Measurements from ENCODE around the gene DGKB. TPM values are rescaled to one million over a fixed set of nuclear protein-coding genes. Genes with fewer than 3 reads are reported as not detected.

Gene DGKB
- total and polyA plus RNA-seq, 2 of the 8 experiments (the other 6 are each of a cell fraction or from before 2014, with no cell fraction given) = 1.9 to 2.6 TPM

DNA sequence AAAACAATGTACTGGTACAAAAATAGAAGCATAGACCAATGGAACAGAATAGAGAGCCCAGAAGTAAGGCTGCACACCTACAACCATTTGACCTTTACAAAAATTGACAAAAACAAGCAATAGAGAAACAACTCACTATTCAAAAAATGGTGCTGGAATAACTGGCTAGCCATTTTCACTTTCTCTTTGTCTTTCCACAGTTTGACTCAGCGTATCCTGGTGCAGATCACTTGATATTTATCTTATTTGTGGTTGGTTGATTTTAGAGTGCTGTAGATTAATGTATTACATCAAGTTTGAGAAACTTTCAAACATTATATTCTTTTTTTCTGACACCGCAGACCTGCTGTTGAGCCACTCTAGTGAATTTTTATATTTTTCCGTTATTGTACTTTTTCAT is 381.4 kb downstream of the DGKB start (continued):
- TF ChIP-seq, protein P1, sequence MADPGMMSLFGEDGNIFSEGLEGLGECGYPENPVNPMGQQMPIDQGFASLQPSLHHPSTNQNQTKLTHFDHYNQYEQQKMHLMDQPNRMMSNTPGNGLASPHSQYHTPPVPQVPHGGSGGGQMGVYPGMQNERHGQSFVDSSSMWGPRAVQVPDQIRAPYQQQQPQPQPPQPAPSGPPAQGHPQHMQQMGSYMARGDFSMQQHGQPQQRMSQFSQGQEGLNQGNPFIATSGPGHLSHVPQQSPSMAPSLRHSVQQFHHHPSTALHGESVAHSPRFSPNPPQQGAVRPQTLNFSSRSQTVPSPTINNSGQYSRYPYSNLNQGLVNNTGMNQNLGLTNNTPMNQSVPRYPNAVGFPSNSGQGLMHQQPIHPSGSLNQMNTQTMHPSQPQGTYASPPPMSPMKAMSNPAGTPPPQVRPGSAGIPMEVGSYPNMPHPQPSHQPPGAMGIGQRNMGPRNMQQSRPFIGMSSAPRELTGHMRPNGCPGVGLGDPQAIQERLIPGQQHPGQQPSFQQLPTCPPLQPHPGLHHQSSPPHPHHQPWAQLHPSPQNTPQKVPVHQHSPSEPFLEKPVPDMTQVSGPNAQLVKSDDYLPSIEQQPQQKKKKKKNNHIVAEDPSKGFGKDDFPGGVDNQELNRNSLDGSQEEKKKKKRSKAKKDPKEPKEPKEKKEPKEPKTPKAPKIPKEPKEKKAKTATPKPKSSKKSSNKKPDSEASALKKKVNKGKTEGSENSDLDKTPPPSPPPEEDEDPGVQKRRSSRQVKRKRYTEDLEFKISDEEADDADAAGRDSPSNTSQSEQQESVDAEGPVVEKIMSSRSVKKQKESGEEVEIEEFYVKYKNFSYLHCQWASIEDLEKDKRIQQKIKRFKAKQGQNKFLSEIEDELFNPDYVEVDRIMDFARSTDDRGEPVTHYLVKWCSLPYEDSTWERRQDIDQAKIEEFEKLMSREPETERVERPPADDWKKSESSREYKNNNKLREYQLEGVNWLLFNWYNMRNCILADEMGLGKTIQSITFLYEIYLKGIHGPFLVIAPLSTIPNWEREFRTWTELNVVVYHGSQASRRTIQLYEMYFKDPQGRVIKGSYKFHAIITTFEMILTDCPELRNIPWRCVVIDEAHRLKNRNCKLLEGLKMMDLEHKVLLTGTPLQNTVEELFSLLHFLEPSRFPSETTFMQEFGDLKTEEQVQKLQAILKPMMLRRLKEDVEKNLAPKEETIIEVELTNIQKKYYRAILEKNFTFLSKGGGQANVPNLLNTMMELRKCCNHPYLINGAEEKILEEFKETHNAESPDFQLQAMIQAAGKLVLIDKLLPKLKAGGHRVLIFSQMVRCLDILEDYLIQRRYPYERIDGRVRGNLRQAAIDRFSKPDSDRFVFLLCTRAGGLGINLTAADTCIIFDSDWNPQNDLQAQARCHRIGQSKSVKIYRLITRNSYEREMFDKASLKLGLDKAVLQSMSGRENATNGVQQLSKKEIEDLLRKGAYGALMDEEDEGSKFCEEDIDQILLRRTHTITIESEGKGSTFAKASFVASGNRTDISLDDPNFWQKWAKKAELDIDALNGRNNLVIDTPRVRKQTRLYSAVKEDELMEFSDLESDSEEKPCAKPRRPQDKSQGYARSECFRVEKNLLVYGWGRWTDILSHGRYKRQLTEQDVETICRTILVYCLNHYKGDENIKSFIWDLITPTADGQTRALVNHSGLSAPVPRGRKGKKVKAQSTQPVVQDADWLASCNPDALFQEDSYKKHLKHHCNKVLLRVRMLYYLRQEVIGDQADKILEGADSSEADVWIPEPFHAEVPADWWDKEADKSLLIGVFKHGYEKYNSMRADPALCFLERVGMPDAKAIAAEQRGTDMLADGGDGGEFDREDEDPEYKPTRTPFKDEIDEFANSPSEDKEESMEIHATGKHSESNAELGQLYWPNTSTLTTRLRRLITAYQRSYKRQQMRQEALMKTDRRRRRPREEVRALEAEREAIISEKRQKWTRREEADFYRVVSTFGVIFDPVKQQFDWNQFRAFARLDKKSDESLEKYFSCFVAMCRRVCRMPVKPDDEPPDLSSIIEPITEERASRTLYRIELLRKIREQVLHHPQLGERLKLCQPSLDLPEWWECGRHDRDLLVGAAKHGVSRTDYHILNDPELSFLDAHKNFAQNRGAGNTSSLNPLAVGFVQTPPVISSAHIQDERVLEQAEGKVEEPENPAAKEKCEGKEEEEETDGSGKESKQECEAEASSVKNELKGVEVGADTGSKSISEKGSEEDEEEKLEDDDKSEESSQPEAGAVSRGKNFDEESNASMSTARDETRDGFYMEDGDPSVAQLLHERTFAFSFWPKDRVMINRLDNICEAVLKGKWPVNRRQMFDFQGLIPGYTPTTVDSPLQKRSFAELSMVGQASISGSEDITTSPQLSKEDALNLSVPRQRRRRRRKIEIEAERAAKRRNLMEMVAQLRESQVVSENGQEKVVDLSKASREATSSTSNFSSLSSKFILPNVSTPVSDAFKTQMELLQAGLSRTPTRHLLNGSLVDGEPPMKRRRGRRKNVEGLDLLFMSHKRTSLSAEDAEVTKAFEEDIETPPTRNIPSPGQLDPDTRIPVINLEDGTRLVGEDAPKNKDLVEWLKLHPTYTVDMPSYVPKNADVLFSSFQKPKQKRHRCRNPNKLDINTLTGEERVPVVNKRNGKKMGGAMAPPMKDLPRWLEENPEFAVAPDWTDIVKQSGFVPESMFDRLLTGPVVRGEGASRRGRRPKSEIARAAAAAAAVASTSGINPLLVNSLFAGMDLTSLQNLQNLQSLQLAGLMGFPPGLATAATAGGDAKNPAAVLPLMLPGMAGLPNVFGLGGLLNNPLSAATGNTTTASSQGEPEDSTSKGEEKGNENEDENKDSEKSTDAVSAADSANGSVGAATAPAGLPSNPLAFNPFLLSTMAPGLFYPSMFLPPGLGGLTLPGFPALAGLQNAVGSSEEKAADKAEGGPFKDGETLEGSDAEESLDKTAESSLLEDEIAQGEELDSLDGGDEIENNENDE (IDR thresholded peaks at IDR 0.05; ENCODE audit: insufficient replicate concordance, low read length) = no peak
- TF ChIP-seq CEBPB (IDR thresholded peaks at IDR 0.05; ENCODE audit: low read depth, low read length) (no peak), BRCA1 (IDR thresholded peaks at IDR 0.05; ENCODE audit: low read depth, low read length) (no peak), CHD1 (IDR thresholded peaks at IDR 0.05; ENCODE audit: low read depth, low read length) (no peak), EZH2 (IDR thresholded peaks at IDR 0.05; ENCODE audit: low read depth, low read length, severe bottlenecking) (no peak)

Data from H1 (cell line).